SK-N-SH (cell line): ENCODE measurements around the gene PBX1. TPM values are rescaled to one million over a fixed set of nuclear protein-coding genes. Genes with fewer than 3 reads are reported as not detected.

Experiments
- CTCF ChIA-PET: fragments of 300-600, 350-600 bp; formaldehyde crosslinking; extraction: SDS; loops from one replicate; lab custom pipeline; 2021; lab: Yijun Ruan, JAX
- POLR2A ChIA-PET: fragments of 350-600 bp; sonication (Branson Sonifier 250); formaldehyde crosslinking; extraction: SDS; loops from one replicate; lab custom pipeline; 2020; ENCODE audit warnings: antibody characterized with exemption, inconsistent platforms; lab: Yijun Ruan, JAX
- DNase-seq: peaks from one replicate; pipeline ENCODE4 v3.0.0; 2012
- H2AFZ ChIP-seq: fragments of 200-600 bp; sonication (generic); 2 replicates; pipeline ENCODE4 v1.8.1; 2016; ENCODE audit warnings: antibody characterized with exemption, mild to moderate bottlenecking, low read depth
- H3F3A ChIP-seq: fragments of 200-600 bp; sonication (generic); replicated peaks from 2 replicates; pipeline ENCODE3; 2016; ENCODE audit warnings: antibody characterized with exemption, mild to moderate bottlenecking; ENCODE audit not compliant: insufficient read depth
- H3K27ac ChIP-seq, 2 experiments: fragments of 200-500 bp in 1 of 2; fragments of 200-600 bp in 1 of 2; sonication (Bioruptor generic) in 1 of 2; sonication (generic), shearing (Covaris generic) in 1 of 2; 2 replicates each; pipeline versions ENCODE4 v1.5.1 to v1.6.1; 2014 to 2016; ENCODE audit warnings: low read depth in 2 of 2, inconsistent platforms in 1 of 2, low read length in 1 of 2, mild to moderate bottlenecking in 1 of 2, mixed read lengths in 1 of 2
- H3K27me3 ChIP-seq: fragments of 200-600 bp; sonication (generic), shearing (Covaris generic); 2 replicates; pipeline ENCODE4 v1.6.1; 2016; ENCODE audit warnings: mixed run types; ENCODE audit not compliant: insufficient read depth
- H3K36me3 ChIP-seq, 2 experiments: fragments of 200-500 bp in 1 of 2; fragments of 200-600 bp in 1 of 2; sonication (Bioruptor generic) in 1 of 2; sonication (generic) in 1 of 2; replicated peaks in 1 of 2; 2 replicates each; pipeline versions ENCODE3 to v1.5.1; 2014 to 2016; ENCODE audit warnings: low read length in 1 of 2, mild to moderate bottlenecking in 1 of 2; ENCODE audit not compliant: insufficient read depth in 2 of 2, control insufficient read depth in 1 of 2
- H3K4me1 ChIP-seq, 2 experiments: fragments of 200-500 bp in 1 of 2; fragments of 200-600 bp in 1 of 2; sonication (Bioruptor generic) in 1 of 2; sonication (generic), shearing (Covaris generic) in 1 of 2; 2 replicates each; pipeline versions ENCODE4 v1.5.1 to v1.6.1; 2014 to 2016; ENCODE audit warnings: low read depth in 1 of 2, low read length in 1 of 2, mixed run types in 1 of 2; ENCODE audit not compliant: insufficient read depth in 2 of 2, control insufficient read depth in 1 of 2
- H3K4me2 ChIP-seq: fragments of 200-600 bp; sonication (generic), shearing (Covaris generic); 2 replicates; pipeline ENCODE4 v1.6.1; 2017; ENCODE audit warnings: mixed run types
- H3K4me3 ChIP-seq, 2 experiments: fragments of 200-500 bp in 1 of 2; fragments of 200-600 bp in 1 of 2; sonication (Bioruptor generic) in 1 of 2; sonication (generic), shearing (Covaris generic) in 1 of 2; 2 replicates each; pipeline versions ENCODE4 v1.5.1 to v1.8.1; 2014 to 2016; ENCODE audit warnings: low read depth in 2 of 2, inconsistent platforms in 1 of 2, low read length in 1 of 2, mild to moderate bottlenecking in 1 of 2, mixed read lengths in 1 of 2, moderate library complexity in 1 of 2
- H3K79me2 ChIP-seq: fragments of 200-600 bp; sonication (generic); 2 replicates; pipeline ENCODE4 v1.8.1; 2017; ENCODE audit warnings: mild to moderate bottlenecking; ENCODE audit not compliant: insufficient read depth
- H3K9ac ChIP-seq: fragments of 200-600 bp; sonication (generic); 2 replicates; pipeline ENCODE4 v1.6.1; 2017; ENCODE audit warnings: mixed run types
- H3K9me2 ChIP-seq: fragments of 200-600 bp; sonication (generic); 2 replicates; pipeline ENCODE4 v1.6.1; 2017; ENCODE audit warnings: mixed run types
- H3K9me3 ChIP-seq: fragments of 200-600 bp; sonication (generic); 2 replicates; pipeline ENCODE4 v1.6.1; 2017; ENCODE audit warnings: mixed run types, mild to moderate bottlenecking, moderate library complexity
- H4K20me1 ChIP-seq: fragments of 200-600 bp; sonication (generic); 2 replicates; pipeline ENCODE4 v1.6.1; 2017; ENCODE audit warnings: mild to moderate bottlenecking, mixed run types; ENCODE audit not compliant: insufficient read depth
- CHD2 ChIP-seq: fragments of 150-350 bp; IDR thresholded peaks from 2 replicates; pipeline ENCODE4 v1.6.1; 2018; ENCODE audit warnings: low read length; ENCODE audit not compliant: partially characterized antibody
- ELF1 ChIP-seq: IDR thresholded peaks from 2 replicates; pipeline ENCODE4 v1.4.0; 2012
- EZH2phosphoT487 ChIP-seq: fragments of 200-600 bp; sonication (generic); IDR thresholded peaks from 2 replicates; pipeline ENCODE4 v1.6.1; 2017; ENCODE audit warnings: low read depth, mixed run types, mild to moderate bottlenecking, antibody characterized with exemption, moderate library complexity, borderline replicate concordance
- FOSL2 ChIP-seq: IDR thresholded peaks from 2 replicates; pipeline ENCODE4 v1.4.0; 2012; ENCODE audit warnings: low read depth, mild to moderate bottlenecking, moderate library complexity, borderline replicate concordance
- FOXJ3 ChIP-seq: sonication (generic); formaldehyde crosslinking; IDR thresholded peaks from 2 replicates; pipeline ENCODE4 v1.5.1; 2020; ENCODE audit warnings: mild to moderate bottlenecking, missing genetic modification reagents
- FOXM1 ChIP-seq: IDR thresholded peaks from 2 replicates; pipeline ENCODE4 v1.4.0; 2012; ENCODE audit warnings: low read depth, mild to moderate bottlenecking
- GABPA ChIP-seq: IDR thresholded peaks from 2 replicates; pipeline ENCODE4 v1.4.0; 2012; ENCODE audit warnings: low read depth, mild to moderate bottlenecking
- JUND ChIP-seq: IDR thresholded peaks from 2 replicates; pipeline ENCODE4 v1.4.0; 2012
- MXI1 ChIP-seq: IDR thresholded peaks from 2 replicates; pipeline ENCODE4 v1.6.1; 2012; ENCODE audit warnings: mild to moderate bottlenecking, low read depth, low read length, improper control_type of control experiment
- NFIC ChIP-seq: IDR thresholded peaks from 2 replicates; pipeline ENCODE4 v1.4.0; 2012; ENCODE audit warnings: borderline replicate concordance
- NRF1 ChIP-seq: IDR thresholded peaks from 2 replicates; pipeline ENCODE4 v1.6.1; 2012; ENCODE audit warnings: low read depth, mild to moderate bottlenecking, low read length
- POLR2AphosphoS5 ChIP-seq: IDR thresholded peaks from 2 replicates; pipeline ENCODE4 v1.6.1; 2012; ENCODE audit warnings: low read depth, low read length
- RAD21 ChIP-seq: IDR thresholded peaks from 2 replicates; pipeline ENCODE4 v1.6.1; 2012; ENCODE audit warnings: mild to moderate bottlenecking, low read length
- RCOR1 ChIP-seq: fragments of 150-350 bp; IDR thresholded peaks from 2 replicates; pipeline ENCODE4 v1.6.1; 2017; ENCODE audit warnings: antibody characterized with exemption, low read length
- RFX5 ChIP-seq: IDR thresholded peaks from 2 replicates; pipeline ENCODE4 v1.6.1; 2012; ENCODE audit warnings: mild to moderate bottlenecking, improper control_type of control experiment, low read length
- RXRA ChIP-seq: IDR thresholded peaks from 2 replicates; pipeline ENCODE4 v1.4.0; 2012; ENCODE audit warnings: low read depth, mild to moderate bottlenecking, borderline replicate concordance
- SMC3 ChIP-seq: IDR thresholded peaks from 2 replicates; pipeline ENCODE4 v1.6.1; 2012; ENCODE audit warnings: low read depth, low read length, improper control_type of control experiment
- TAF1 ChIP-seq: IDR thresholded peaks from 2 replicates; pipeline ENCODE4 v1.6.1; 2012; ENCODE audit warnings: low read depth, mild to moderate bottlenecking, low read length, moderate library complexity, borderline replicate concordance
- TCF12 ChIP-seq: IDR thresholded peaks from 2 replicates; pipeline ENCODE4 v1.4.0; 2012
- TEAD4 ChIP-seq: IDR thresholded peaks from 2 replicates; pipeline ENCODE4 v1.4.0; 2012; ENCODE audit warnings: mild to moderate bottlenecking, borderline replicate concordance; ENCODE audit not compliant: insufficient read depth
- YY1 ChIP-seq: IDR thresholded peaks from 2 replicates; pipeline ENCODE4 v1.4.0; 2012; ENCODE audit warnings: low read depth, mild to moderate bottlenecking
- WGBS: methylation state at CpG from one replicate; pipeline ENCODE4 v1.1.6; 2017; ENCODE audit warnings: low lambda C conversion rate; 5-methylcytosine and 5-hydroxymethylcytosine counted together
- polyA plus RNA-seq, 3 experiments: library from polyadenylated mRNA; depleted of rRNA; stranded (reverse); fragments of >200 nt; gene quantifications; 2 replicates each; pipeline ENCODE4 v1.2.3, GENCODE V29; 2012
- TF ChIP-seq, protein P1 (sequence below): IDR thresholded peaks from 2 replicates; pipeline ENCODE4 v1.4.0; 2012; ENCODE audit warnings: low read depth, borderline replicate concordance
- TF ChIP-seq, protein P2 (sequence below): fragments of 150-350 bp; IDR thresholded peaks from 2 replicates; pipeline ENCODE4 v1.6.1; 2016; ENCODE audit warnings: mild to moderate bottlenecking, low read depth, low read length
- TF ChIP-seq, protein P3 (sequence below): IDR thresholded peaks from 2 replicates; pipeline ENCODE4; 2012
- TF ChIP-seq, protein P4 (sequence below): fragments of 150-350 bp; IDR thresholded peaks from 2 replicates; pipeline ENCODE4 v1.6.1; 2017; ENCODE audit warnings: antibody characterized with exemption, low read length, low read depth, borderline replicate concordance
- TF ChIP-seq, protein P5 (sequence below): IDR thresholded peaks from 2 replicates; pipeline ENCODE4 v1.4.0; 2012; ENCODE audit warnings: low read depth
- TF ChIP-seq, protein P6 (sequence below): IDR thresholded peaks from 2 replicates; pipeline ENCODE4 v1.6.1; 2012; ENCODE audit warnings: mild to moderate bottlenecking, low read depth, low read length, moderate library complexity

The PBX1 gene
- polyA plus RNA-seq, 1 of the 3 experiments (the other 2 are of a cell fraction), result 27.0 TPM

DNA sequence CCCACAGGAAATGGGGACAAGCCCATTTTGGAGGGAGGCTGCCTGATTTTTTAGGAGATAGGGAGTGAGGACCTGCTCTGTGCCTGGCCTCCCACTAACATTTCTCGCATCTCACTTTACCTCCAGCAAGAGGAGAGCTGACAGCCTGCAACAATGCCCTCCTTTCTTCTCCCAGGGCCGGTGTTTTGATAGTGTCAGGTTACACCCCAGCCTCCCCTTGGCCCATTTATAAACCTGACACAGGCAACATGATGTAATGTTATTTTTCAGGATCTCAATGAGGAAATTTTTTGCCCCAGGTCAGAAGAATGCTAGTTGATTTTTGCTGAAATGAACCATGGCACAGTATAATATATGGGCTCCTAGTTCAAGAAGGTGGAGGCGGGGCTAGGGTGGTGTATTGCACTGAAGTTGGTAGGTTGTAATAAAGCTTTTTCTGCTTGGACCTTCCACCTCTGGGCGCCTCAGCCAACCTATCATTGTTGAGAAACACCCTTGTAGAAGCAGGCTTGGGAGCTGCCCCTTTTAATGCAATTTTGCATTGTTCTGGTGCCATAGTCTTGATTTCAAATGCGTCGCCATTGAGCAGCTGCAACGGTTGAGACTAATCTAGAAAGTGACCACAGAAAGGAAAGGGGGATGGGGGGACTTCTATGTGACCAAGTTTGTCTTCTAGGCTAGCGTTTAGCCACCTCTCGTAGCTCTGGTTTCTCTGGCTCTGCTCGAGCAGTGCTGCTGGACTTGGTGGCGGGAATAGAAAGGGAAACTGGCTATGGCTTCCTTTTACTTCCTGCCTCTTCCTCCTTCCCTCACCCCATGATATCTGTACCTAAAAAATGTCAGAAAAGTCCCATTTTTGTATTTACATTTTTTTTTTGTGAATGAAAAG, 53.0 kb downstream of the PBX1 start:
- no peaks in the 10 kb centered on the region for H4K20me1 ChIP-seq
- no peak overlapping the region for H2AFZ ChIP-seq
- POLR2A ChIA-PET, result no interaction called here
- H3K9me3 ChIP-seq, result no peaks in the 10 kb centered on the region
- 74% methylated on average over 11 of the region's 11 CpGs for WGBS
- H3K36me3 ChIP-seq, result no peaks in the 10 kb centered on the region
- H3K27ac ChIP-seq, result peak overlapping the region; percentile 6 to 85; a peak in 2 of 4 replicates
- peak; percentile 16 for DNase-seq
- CTCF ChIA-PET, result no interaction called here
- no peaks in the 10 kb centered on the region for H3K9me2 ChIP-seq
- H3K4me2 ChIP-seq, result peak overlapping the region; percentile 41
- no peak overlapping the region for H3K9ac ChIP-seq
- H3K4me1 ChIP-seq, result peaks cover 21 to 30% of the 10 kb centered on the region in 2 experiments
- peaks cover 16% of the 10 kb centered on the region for H3F3A ChIP-seq
- H3K4me3 ChIP-seq, result no peak overlapping the region
- no peaks in the 10 kb centered on the region for H3K27me3 ChIP-seq
- no peaks in the 10 kb centered on the region for H3K79me2 ChIP-seq
- no peak for TF ChIP-seq FOXJ3 (CRISPR knock-in tag)
- TF ChIP-seq, protein P1, sequence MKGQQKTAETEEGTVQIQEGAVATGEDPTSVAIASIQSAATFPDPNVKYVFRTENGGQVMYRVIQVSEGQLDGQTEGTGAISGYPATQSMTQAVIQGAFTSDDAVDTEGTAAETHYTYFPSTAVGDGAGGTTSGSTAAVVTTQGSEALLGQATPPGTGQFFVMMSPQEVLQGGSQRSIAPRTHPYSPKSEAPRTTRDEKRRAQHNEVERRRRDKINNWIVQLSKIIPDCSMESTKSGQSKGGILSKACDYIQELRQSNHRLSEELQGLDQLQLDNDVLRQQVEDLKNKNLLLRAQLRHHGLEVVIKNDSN, result no peak
- TF ChIP-seq NRF1, result no peak
- no peak for TF ChIP-seq RCOR1
- TF ChIP-seq, protein P2, sequence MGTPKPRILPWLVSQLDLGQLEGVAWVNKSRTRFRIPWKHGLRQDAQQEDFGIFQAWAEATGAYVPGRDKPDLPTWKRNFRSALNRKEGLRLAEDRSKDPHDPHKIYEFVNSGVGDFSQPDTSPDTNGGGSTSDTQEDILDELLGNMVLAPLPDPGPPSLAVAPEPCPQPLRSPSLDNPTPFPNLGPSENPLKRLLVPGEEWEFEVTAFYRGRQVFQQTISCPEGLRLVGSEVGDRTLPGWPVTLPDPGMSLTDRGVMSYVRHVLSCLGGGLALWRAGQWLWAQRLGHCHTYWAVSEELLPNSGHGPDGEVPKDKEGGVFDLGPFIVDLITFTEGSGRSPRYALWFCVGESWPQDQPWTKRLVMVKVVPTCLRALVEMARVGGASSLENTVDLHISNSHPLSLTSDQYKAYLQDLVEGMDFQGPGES, result no peak
- TF ChIP-seq YY1, result no peak
- peak; percentile 69; the same call in 1 of the 2 replicates for TF ChIP-seq TEAD4
- no peak for TF ChIP-seq GABPA
- TF ChIP-seq MXI1, result no peak
- peak; percentile 94 for TF ChIP-seq RXRA
- no peak for TF ChIP-seq RAD21
- peak; percentile 65; the same call in 1 of the 2 replicates for TF ChIP-seq FOXM1
- no peak for TF ChIP-seq EZH2phosphoT487
- TF ChIP-seq FOSL2, result no peak; the same call in 1 of the 2 replicates
- TF ChIP-seq, protein P3, sequence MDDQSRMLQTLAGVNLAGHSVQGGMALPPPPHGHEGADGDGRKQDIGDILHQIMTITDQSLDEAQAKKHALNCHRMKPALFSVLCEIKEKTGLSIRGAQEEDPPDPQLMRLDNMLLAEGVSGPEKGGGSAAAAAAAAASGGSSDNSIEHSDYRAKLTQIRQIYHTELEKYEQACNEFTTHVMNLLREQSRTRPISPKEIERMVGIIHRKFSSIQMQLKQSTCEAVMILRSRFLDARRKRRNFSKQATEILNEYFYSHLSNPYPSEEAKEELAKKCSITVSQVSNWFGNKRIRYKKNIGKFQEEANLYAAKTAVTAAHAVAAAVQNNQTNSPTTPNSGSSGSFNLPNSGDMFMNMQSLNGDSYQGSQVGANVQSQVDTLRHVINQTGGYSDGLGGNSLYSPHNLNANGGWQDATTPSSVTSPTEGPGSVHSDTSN, result peak; percentile 97
- TF ChIP-seq TAF1, result no peak
- TF ChIP-seq POLR2AphosphoS5, result no peak
- peak; percentile 61 for TF ChIP-seq NFIC
- no peak for TF ChIP-seq ELF1
- TF ChIP-seq RFX5, result no peak
- TF ChIP-seq, protein P4, sequence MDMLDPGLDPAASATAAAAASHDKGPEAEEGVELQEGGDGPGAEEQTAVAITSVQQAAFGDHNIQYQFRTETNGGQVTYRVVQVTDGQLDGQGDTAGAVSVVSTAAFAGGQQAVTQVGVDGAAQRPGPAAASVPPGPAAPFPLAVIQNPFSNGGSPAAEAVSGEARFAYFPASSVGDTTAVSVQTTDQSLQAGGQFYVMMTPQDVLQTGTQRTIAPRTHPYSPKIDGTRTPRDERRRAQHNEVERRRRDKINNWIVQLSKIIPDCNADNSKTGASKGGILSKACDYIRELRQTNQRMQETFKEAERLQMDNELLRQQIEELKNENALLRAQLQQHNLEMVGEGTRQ, result no peak
- TF ChIP-seq, protein P5, sequence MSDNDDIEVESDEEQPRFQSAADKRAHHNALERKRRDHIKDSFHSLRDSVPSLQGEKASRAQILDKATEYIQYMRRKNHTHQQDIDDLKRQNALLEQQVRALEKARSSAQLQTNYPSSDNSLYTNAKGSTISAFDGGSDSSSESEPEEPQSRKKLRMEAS, result peak; percentile 76; the same call in 1 of the 2 replicates
- TF ChIP-seq JUND, result peak; percentile 76
- TF ChIP-seq, protein P6, sequence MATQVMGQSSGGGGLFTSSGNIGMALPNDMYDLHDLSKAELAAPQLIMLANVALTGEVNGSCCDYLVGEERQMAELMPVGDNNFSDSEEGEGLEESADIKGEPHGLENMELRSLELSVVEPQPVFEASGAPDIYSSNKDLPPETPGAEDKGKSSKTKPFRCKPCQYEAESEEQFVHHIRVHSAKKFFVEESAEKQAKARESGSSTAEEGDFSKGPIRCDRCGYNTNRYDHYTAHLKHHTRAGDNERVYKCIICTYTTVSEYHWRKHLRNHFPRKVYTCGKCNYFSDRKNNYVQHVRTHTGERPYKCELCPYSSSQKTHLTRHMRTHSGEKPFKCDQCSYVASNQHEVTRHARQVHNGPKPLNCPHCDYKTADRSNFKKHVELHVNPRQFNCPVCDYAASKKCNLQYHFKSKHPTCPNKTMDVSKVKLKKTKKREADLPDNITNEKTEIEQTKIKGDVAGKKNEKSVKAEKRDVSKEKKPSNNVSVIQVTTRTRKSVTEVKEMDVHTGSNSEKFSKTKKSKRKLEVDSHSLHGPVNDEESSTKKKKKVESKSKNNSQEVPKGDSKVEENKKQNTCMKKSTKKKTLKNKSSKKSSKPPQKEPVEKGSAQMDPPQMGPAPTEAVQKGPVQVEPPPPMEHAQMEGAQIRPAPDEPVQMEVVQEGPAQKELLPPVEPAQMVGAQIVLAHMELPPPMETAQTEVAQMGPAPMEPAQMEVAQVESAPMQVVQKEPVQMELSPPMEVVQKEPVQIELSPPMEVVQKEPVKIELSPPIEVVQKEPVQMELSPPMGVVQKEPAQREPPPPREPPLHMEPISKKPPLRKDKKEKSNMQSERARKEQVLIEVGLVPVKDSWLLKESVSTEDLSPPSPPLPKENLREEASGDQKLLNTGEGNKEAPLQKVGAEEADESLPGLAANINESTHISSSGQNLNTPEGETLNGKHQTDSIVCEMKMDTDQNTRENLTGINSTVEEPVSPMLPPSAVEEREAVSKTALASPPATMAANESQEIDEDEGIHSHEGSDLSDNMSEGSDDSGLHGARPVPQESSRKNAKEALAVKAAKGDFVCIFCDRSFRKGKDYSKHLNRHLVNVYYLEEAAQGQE, result peak; percentile 48; the same call in 1 of the 2 replicates
- peak; percentile 91 for TF ChIP-seq TCF12
- TF ChIP-seq CHD2, result no peak
- no peak for TF ChIP-seq SMC3
